Muscle of leg (tissue), 11 donors: ENCODE results near the gene MAGOH. TPM values are rescaled to one million over a fixed set of nuclear protein-coding genes. Genes with fewer than 3 reads are reported as not detected.

ENCODE experiments used
- DNase-seq: peaks from one replicate; pipeline ENCODE4 v3.0.0; 2013
- H3K27ac ChIP-seq: one replicate; pipeline ENCODE4 v1.5.1; 2013; ENCODE audit warnings: mild to moderate bottlenecking, low read length, control low read depth
- H3K27me3 ChIP-seq: one replicate; pipeline ENCODE4 v1.6.1; 2013; ENCODE audit warnings: low read length; ENCODE audit not compliant: control insufficient read depth, insufficient read depth
- H3K36me3 ChIP-seq: one replicate; pipeline ENCODE4 v1.6.1; 2013; ENCODE audit warnings: low read length; ENCODE audit not compliant: control insufficient read depth, insufficient read depth
- H3K4me1 ChIP-seq: one replicate; pipeline ENCODE4 v1.6.1; 2013; ENCODE audit warnings: low read length; ENCODE audit not compliant: control insufficient read depth, insufficient read depth
- H3K4me3 ChIP-seq: one replicate; pipeline ENCODE4 v1.5.1; 2013; ENCODE audit warnings: low read length, control low read depth
- H3K9me3 ChIP-seq: replicated peaks from 2 replicates; pipeline ENCODE4 v1.6.1; 2013; ENCODE audit warnings: low read depth, low read length; ENCODE audit not compliant: control insufficient read depth
- WGBS: methylation state at CpG from one replicate; pipeline ENCODE4 v1.1.5; 2013; ENCODE audit warnings: missing lambda C conversion rate; ENCODE audit not compliant: insufficient coverage; 5-methylcytosine and 5-hydroxymethylcytosine counted together
- polyA plus RNA-seq, 8 donors: library from polyadenylated mRNA; unstranded; fragments of 120-200 nt; gene quantifications; one replicate each; pipeline versions ENCODE4 v1.2.1 to v1.2.3, GENCODE V29; 2013; ENCODE audit warnings: inconsistent platforms in 1 of 8, low replicate concordance in 1 of 8; ENCODE audit not compliant: insufficient read length in 8 of 8, insufficient read depth in 1 of 8
- total RNA-seq: library from RNA; stranded (reverse); fragments of 120-200 nt; gene quantifications from one replicate; pipeline ENCODE4 v1.2.4, GENCODE V29; 2013

MAGOH gene
- total and polyA plus RNA-seq, 9 donors, result 26.4 to 65.2 (median 50.1) TPM

GRCh38 chr1:53280496-53280895, 42.2 kb upstream of the MAGOH start:
- H3K27me3 ChIP-seq, result no peaks in the 10 kb centered on the region
- no peaks in the 10 kb centered on the region for H3K9me3 ChIP-seq
- no peak for DNase-seq
- peaks cover 11% of the 10 kb centered on the region for H3K4me1 ChIP-seq
- H3K27ac ChIP-seq, result no peak overlapping the region
- WGBS, result 89% methylated on average over 8 of the region's 8 CpGs
- no peak overlapping the region for H3K4me3 ChIP-seq
- no peaks in the 10 kb centered on the region for H3K36me3 ChIP-seq

DNA sequence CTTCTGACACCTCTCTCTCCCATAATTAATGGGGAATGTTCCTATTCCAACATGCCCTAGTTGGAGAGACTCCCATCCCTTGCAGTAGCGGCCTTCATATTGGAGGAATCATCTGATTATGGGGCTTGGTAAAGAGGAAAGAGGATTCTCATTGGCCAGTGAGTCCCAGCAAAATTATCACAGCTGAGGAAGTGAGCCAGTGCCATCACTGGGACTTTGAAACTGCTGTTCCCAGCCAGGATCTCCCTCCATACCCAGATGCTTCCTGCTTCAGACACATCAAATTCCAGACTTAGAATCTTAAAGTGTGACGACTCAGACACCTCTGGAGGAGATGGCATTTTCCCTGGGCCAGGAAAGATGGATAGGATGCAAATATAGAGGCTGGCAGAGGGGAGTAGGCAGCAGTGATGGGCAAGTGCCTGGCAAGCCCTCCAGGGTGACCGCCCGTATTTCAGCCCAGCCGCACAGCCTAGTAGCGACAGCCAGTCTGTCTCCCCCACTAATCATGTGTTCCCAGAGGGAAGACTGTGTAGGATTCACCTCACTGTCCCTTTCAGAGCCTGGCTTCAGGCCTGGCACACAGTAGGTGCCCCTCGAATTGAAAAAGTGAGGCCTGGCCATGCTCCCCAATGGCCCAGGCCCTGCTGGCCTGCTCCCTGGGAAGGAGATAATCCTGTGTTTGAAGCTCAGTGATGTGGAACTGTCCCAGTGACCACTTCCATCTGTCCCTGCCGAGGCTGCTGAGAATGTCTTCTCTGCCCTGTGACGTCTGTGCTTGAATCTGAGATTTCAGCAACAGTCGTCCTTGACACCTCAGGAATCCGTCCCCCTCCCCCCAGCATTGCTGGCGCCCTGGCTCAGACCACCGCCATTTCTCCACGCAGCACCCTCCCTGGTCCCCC, 41.2 kb upstream of the MAGOH start:
- Histone ChIP-seq H3K27ac (no peak overlapping the region), H3K4me3 (no peak overlapping the region), H3K27me3 (no peaks in the 10 kb centered on the region), H3K36me3 (no peaks in the 10 kb centered on the region), H3K9me3 (no peaks in the 10 kb centered on the region), H3K4me1 (peaks cover 9% of the 10 kb centered on the region)
- no peak for DNase-seq
- 76% methylated on average over 6 of the region's 14 CpGs for WGBS

GRCh38 chr1:53278298-53278725, 40.0 kb upstream of the MAGOH start:
- no peaks in the 10 kb centered on the region for H3K27me3 ChIP-seq
- peaks cover 6% of the 10 kb centered on the region for H3K4me1 ChIP-seq
- H3K36me3 ChIP-seq, result no peaks in the 10 kb centered on the region
- peak; percentile 35 for DNase-seq
- H3K9me3 ChIP-seq, result no peaks in the 10 kb centered on the region
- H3K4me3 ChIP-seq, result no peak overlapping the region
- no peak overlapping the region for H3K27ac ChIP-seq
- WGBS, result 20% methylated on average over 1 of the region's 8 CpGs

DNA sequence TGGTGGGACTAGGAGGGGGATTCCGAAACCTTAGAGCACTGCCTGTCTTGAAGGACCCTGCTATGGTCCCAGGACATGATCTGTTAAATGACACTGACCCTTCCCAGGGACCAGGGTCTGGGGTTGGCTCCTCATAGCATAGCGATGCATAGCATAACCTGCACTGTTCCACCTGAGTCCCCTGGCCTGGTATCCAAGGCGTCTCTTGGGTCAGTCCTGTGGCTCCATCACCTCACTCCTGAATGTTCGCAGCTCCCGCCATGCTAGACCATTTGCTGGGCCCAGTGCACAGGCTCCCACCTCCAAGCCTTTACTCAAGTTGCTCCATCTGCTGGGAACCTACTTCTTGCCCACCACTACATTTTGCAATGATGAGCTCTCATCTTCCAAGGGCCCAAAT, 39.0 kb upstream of the MAGOH start:
- 94% methylated on average over 5 of the region's 5 CpGs for WGBS
- Histone ChIP-seq H3K27me3 (no peaks in the 10 kb centered on the region), H3K27ac (no peak overlapping the region), H3K36me3 (no peaks in the 10 kb centered on the region), H3K4me1 (peaks cover 6% of the 10 kb centered on the region), H3K9me3 (no peaks in the 10 kb centered on the region), H3K4me3 (no peak overlapping the region)
- no peak for DNase-seq

DNA sequence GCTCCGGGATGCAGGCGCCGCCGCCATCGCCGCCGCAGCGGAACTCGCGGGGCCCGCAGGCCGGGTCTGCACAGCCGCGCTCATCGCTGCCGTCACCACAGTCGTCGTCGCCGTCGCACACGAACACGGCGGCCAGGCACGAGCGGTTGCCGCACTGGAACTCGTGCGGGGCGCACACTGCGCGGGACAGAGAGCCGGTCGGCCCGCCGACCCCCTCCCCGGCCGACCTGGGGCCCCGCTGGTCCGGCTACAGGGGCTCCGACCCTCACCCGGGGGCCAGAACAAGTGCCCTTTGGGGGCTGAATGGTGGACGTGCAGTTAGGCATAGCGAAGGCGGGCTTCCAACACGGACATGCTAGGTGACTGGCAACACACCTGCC, 38.6 kb upstream of the MAGOH start:
- WGBS, result 67% methylated on average over 46 of the region's 46 CpGs
- Histone ChIP-seq H3K36me3 (no peaks in the 10 kb centered on the region), H3K4me3 (no peak overlapping the region), H3K4me1 (peaks cover 6% of the 10 kb centered on the region), H3K27ac (no peak overlapping the region), H3K9me3 (no peaks in the 10 kb centered on the region), H3K27me3 (no peaks in the 10 kb centered on the region)
- DNase-seq, result no peak

DNA sequence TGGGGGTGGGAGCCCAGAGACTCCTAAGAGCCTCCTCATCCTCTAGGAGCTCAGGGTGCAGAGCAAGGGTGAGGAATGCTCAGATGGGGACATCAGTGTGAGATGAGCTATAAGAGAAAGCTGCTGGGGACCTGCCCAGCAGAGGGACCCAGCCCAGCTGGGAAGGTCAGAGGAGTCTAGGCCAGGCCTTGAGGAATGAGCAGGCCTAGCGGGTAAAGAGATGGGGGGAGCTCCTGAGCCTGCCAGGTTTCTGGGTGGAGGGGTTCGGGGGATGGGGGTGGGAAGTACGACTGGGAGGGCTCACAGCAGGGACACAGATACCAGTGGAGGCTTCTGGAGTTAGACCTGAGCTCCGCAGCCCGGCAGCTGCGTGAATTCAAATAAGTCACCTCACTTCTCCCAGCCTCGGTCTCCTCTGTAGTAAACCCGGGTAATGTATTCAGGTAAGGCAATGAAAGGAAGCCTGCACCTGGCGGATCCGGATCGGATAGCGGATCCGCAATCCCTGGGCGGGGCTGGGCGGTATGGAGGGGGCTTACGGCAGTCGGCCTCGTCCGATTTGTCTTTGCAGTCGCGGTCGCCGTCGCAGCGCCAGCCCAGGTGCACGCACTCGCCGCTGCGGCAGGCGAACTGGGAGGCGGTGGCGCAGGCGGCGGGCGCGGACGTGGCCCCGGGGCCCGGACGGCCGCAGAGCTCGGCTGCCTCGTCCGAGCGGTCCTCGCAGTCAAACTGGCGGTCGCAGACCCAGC, 38.0 kb upstream of the MAGOH start:
- Histone ChIP-seq H3K4me1 (peaks cover 6% of the 10 kb centered on the region), H3K36me3 (no peaks in the 10 kb centered on the region), H3K9me3 (no peaks in the 10 kb centered on the region), H3K27me3 (no peaks in the 10 kb centered on the region), H3K27ac (no peak overlapping the region), H3K4me3 (no peak overlapping the region)
- WGBS, result 71% methylated on average over 43 of the region's 48 CpGs
- no peak for DNase-seq

GRCh38 chr1:53275566-53275965, 37.2 kb upstream of the MAGOH start:
- Histone ChIP-seq H3K36me3 (no peaks in the 10 kb centered on the region), H3K27ac (no peak overlapping the region), H3K9me3 (no peaks in the 10 kb centered on the region), H3K4me1 (no peaks in the 10 kb centered on the region), H3K4me3 (no peak overlapping the region), H3K27me3 (no peaks in the 10 kb centered on the region)
- no peak for DNase-seq
- 100% methylated on average over 1 of the region's 3 CpGs for WGBS

DNA sequence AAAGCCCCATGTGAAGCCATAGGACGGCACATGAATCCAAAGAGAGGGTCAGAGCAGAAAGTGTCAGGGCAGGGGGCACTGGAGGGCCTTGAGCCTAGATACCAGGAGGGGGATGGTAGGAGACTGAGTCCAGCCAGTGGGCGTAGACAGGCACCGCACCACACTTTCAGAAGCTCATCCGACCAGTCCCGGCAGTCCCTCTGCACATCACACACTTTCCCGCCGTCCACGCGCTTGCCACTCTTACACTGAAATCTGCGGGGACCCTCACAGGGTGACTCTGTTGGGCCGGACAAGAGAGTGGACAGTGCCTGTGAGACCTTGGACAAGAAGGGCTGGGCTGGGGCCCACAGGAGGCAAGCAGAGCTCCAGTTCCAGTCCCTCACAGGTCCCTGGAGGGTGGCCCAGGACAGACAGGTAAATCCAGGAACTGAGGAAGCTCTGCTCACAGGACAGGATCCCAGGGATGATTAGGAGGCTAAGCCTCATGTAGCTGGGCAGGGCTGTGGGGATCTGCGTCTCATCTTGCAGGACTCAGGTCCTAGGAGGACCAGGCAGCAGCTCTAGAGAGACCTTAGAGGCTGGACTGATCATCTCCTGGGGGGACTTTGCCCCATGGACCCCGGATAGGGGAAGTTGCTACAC, 36.3 kb upstream of the MAGOH start:
- no peaks in the 10 kb centered on the region for H3K36me3 ChIP-seq
- 90% methylated on average over 6 of the region's 13 CpGs for WGBS
- H3K4me1 ChIP-seq, result no peaks in the 10 kb centered on the region
- H3K9me3 ChIP-seq, result no peaks in the 10 kb centered on the region
- H3K4me3 ChIP-seq, result no peak overlapping the region
- no peak for DNase-seq
- H3K27me3 ChIP-seq, result no peaks in the 10 kb centered on the region
- no peak overlapping the region for H3K27ac ChIP-seq

DNA sequence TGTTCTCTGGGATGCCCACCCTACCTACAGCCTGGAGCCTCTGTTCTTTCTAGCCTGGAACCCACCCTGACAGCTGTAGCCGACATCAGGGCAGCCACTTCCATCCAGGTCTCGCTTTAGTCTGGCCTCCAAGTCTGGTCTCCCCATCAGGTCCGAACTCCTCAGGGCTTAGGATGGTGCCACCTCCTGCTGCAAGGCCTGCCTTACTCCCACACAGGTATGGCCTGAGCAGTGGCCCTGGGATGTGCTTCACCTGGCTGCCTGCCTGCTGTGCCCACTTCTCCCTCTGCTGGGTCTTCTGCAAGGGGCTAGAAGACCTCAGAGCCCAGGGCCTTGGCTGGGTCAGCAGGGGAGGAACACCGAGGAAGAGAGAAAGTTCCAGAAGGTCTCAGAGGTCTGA, 35.7 kb upstream of the MAGOH start:
- 92% methylated on average over 4 of the region's 4 CpGs for WGBS
- Histone ChIP-seq H3K36me3 (no peaks in the 10 kb centered on the region), H3K27ac (no peak overlapping the region), H3K27me3 (no peaks in the 10 kb centered on the region), H3K4me3 (no peak overlapping the region), H3K9me3 (no peaks in the 10 kb centered on the region), H3K4me1 (no peaks in the 10 kb centered on the region)
- no peak for DNase-seq

- no CpG with 5 or more reads among the region's 2 CpGs for WGBS
- Histone ChIP-seq H3K9me3 (no peaks in the 10 kb centered on the region), H3K36me3 (no peaks in the 10 kb centered on the region), H3K27me3 (no peaks in the 10 kb centered on the region), H3K4me1 (no peaks in the 10 kb centered on the region), H3K4me3 (no peak overlapping the region), H3K27ac (no peak overlapping the region)
- no peak for DNase-seq
These were observed 35.2 kb upstream of the MAGOH start for GRCh38 chr1:53273526-53273925.
